Activated CD8-positive, alpha-beta memory T cell treated with anti-CD3 and anti-CD28 coated beads, Interleukin-2, amount 50 U/mL, for 4 hours (primary cell): ENCODE measurements around the gene CNBD2.
"Not testable (repeated sequence)": the region's sequence is repeated elsewhere in the genome, so short reads cannot be mapped to it uniquely, and the experiment has no call there.

Experiments used
- DNase-seq: peaks from one replicate; pipeline ENCODE4 v3.0.0-alpha.2; 2020

The CNBD2 gene

GRCh38 chr20:36028106-36028808 is 59.9 kb downstream of the CNBD2 start:
- no peak for DNase-seq

- no peak for DNase-seq
Observed at GRCh38 chr20:36030149-36030548, 61.8 kb downstream of the CNBD2 start.

- DNase-seq: no peak
Observed at GRCh38 chr20:36031806-36032205, 63.4 kb downstream of the CNBD2 start.

GRCh38 chr20:36034875-36035274 is 66.5 kb downstream of the CNBD2 start:
- no peak for DNase-seq

- DNase-seq: no peak
Observed at GRCh38 chr20:36035745-36036144, 67.4 kb downstream of the CNBD2 start.

- DNase-seq: no peak
Observed at GRCh38 chr20:36036688-36037087, 68.3 kb downstream of the CNBD2 start.

GRCh38 chr20:36040571-36040970 is 72.2 kb downstream of the CNBD2 start:
- no peak for DNase-seq

GRCh38 chr20:36043441-36043840 is 75.1 kb downstream of the CNBD2 start:
- no peak for DNase-seq

GRCh38 chr20:36043892-36044515 is 75.6 kb downstream of the CNBD2 start:
- DNase-seq: no peak

GRCh38 chr20:36045373-36045714 is 77.0 kb downstream of the CNBD2 start:
- no peak for DNase-seq

GRCh38 chr20:36046073-36046798 is 77.8 kb downstream of the CNBD2 start:
- not testable (repeated sequence) for DNase-seq

- not testable (repeated sequence) for DNase-seq
Observed at GRCh38 chr20:36049408-36049807, 81.0 kb downstream of the CNBD2 start.

GRCh38 chr20:36050436-36051317 is 82.3 kb downstream of the CNBD2 start:
- peak; percentile 89 for DNase-seq

- DNase-seq: no peak
Observed at GRCh38 chr20:36051318-36052116, 83.1 kb downstream of the CNBD2 start.

- DNase-seq: no peak
Observed at GRCh38 chr20:36052117-36052513, 83.7 kb downstream of the CNBD2 start.

GRCh38 chr20:36053863-36054518 is 85.6 kb downstream of the CNBD2 start:
- not testable (repeated sequence) for DNase-seq

GRCh38 chr20:36055145-36055544 is 86.8 kb downstream of the CNBD2 start:
- DNase-seq: no peak

GRCh38 chr20:36060676-36061075 is 92.3 kb downstream of the CNBD2 start:
- no peak for DNase-seq

- DNase-seq: no peak
Observed at GRCh38 chr20:36061754-36062153, 93.4 kb downstream of the CNBD2 start.

GRCh38 chr20:36062799-36063198 is 94.4 kb downstream of the CNBD2 start:
- DNase-seq: no peak

GRCh38 chr20:36063916-36064657 is 95.7 kb downstream of the CNBD2 start:
- DNase-seq: no peak
